Glomerular visceral epithelial cell (primary cell): Measurements from ENCODE around the gene LRRC8E.
"Not testable (repeated sequence)": the region's sequence is repeated elsewhere in the genome, so short reads cannot be mapped to it uniquely, and the experiment has no call there.

ENCODE experiments used
- DNase-seq: peaks from one replicate; pipeline ENCODE4 v3.0.0-alpha.2; 2016; ENCODE audit errors: extremely low spot score

The LRRC8E gene

DNA sequence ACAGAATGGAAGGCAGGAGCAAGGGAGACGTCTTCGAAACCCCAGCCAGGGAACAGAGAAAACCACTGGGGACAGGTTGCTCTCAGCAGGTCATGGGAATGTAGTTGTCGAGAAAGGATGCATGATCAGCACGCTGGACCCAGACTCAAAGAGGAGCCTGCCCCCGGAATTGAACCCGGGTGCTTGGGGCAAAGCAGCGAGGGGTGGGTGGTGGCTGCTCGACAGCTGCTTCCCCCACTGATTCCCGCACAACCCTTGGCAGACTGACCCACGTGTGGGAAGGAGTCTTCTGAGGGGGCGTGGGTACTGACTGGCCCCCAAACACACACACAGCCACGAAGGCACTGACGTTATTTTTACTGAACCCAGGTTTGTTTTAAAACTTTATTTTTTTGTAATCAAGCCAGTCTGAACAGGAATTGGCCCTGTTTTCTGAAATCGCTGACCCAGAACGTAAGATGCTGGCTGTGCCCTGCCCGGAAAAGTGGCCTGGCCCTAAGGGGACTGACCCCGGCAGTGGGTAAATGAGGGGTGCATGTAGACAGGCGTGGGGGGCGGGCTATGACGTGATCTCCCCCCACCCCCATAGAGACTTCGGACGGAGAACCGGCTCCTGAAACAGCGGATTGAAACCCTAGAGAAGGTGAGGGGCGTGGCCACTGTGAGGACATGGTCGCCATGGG is 32.7 kb upstream of the LRRC8E start:
- DNase-seq: no peak

DNA sequence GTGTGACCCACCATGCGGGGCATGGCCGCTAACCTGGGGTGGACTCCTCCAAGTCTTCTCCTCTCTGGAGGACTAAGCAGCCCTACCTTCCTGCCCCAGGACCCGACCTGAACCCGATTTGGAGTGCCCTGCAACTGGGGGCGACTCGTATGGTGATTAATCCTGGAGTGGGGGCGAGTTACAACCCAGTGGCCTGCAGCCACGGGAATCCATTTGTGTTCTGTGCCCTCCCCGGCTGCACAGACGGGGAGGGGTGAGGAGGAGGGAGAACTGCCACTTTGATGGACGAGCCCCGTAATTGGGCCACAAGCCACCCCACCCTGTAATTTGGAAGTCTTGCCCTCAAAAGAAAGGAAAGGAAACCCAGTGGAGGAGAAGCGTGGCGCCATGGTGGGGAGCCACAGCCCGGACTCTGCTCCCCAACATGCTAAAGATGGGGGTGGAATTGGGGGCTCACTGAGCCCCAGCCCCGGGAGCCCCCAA is 32.2 kb upstream of the LRRC8E start:
- DNase-seq: no peak

DNA sequence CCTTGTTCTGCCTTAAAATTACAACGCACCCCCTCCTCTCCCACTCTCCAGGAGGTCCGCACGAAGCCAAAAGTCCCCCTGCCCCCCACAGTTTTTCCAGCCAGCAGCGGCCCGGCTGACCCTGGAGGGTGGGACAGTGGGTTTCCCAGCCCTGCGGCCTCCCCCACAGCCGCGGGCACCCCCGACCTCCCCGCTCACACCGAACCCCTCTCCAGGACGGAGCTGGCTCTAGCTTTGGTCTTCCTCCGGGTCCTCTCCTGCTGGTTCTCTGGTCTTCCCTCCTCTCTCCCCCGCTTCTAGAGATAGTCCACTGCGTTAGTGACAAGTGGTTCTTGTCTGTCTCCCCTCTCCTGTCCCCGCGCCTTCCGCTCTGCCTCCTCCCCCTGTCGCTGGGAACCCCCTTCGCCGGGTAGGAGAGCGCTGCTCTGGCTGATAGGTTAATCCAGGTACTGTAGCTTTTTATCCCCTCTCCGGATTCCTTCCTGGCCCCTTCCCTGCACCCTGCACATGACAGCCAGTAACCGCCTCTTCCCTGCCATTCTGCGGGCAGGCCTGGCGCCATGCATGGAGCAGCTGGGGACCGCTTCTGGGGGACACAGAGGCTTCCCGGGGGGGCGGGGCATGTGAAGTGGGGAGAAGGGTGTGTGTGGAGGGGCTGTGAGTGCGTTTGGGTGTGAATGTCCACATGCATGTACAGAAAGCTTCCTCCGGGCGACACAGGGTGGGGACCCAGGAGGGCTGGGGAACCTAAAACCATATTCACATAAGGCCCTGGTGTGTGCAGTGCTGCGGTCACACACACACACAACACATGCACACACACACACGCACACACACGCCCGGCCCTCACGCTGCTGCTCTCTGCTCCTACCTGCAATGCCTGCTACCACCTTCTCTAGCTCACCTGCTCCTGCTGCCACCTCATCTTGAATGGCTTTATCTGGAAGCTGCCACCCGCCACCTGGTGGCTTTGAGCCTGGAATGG is 31.3 kb upstream of the LRRC8E start:
- no peak for DNase-seq

DNA sequence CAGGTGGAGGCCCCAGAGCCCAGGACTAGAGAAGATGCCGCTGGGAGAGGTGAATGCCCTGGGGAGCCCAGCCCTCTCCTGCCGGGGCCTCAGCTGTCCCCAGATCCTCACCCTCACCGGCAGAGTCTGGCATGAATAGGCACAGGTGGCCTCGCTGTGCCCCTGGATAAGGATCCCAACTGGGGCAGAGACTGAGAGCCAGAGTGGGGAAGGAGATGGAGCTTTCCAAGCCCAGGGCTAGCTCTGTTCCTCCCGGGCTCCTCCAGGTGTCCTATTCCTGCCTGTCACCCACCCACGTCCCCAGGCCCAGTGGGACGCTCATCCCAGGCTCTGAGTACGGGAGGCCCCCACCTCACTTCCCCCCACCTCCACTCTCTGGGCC is 30.6 kb upstream of the LRRC8E start:
- no peak for DNase-seq

DNA sequence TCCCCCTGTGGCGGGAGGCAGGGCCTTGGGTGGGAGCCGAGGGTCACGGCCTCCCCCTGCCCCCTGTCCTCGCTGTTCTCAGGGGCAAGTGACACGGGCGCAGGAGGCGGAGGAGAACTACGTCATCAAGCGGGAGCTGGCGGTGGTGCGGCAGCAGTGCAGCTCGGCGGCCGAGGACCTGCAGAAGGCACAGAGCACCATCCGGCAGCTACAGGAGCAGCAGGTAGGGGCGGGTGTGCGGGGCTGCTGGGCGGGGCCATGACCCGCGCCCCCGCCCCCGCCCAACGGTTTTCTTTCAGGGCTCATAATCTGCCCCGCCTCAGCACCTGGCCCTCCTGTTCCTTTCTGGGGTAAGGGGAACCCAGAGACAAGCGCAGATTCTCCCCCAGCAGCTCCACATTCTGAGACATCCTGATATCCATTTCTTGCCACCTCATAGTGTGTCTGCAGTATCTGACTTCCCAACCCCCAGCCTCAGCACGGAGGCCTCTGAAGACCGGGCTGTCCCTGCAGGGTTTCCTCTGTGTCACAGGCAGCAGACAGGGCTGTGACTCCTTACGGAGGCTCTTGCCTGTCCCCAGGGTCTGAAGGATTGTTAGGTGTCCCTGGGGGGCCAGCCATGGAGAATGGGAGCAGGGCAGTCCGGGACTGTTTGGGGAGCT is 30.1 kb upstream of the LRRC8E start:
- no peak for DNase-seq

DNA sequence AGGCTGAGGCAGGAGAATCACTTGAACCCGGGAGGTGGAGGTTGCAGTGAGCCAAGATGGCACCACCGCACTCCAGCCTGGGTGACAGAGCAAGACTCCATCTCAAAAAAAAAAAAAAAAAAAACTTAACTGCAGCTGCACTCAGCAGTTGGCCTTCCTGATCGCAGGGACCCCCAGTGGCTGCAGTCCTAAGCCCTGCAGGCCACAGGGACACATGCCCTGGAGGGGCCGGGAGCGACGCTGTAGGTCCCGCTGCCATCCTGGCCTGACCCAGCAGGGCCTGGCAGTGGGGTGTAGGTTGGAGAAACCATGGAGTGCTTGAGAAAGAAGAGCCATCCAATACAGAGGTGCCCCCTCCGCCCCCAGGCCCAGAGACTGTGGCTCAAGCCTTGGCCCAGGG is 29.2 kb upstream of the LRRC8E start:
- not testable (repeated sequence) for DNase-seq

DNA sequence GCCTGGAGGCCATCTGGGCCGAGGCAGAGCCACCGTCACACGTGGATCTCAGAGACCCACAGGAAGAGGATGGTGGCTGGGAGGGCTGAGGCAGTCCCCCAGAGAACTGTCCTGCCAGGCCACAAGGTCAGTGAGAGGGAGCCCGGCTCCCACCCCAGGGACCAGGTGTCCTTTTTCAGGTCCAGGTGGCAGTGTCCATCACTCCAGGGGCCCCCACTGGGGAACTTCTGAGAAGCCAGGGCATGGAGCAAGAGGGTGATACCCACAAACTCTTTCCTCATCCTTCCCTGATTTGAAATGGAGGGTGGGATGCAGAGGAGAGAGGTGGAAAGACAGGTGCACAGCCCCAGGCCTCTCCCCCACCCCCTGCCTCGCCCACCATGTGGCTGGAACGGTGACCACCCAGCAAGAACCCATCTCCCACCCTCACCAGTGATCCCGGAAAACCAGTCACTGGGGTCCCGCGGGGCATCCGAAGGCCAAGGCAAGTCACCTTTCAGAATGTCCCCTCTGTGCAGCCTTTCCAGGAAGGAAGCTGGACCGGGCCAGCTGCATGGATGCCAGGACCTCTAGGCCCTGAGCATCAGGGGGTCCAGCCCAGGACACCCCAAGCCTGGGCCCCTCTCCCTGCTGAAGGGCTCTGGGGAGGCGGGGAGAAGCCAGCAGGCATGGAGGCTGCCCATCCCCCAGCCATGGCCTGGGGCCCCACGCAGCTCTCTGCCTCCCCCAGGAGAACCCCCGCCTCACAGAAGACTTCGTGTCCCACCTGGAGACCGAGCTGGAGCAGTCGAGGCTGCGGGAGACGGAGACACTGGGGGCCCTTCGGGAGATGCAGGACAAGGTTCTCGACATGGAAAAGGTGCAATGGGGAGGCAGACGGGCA is 28.2 kb upstream of the LRRC8E start:
- no peak for DNase-seq

DNA sequence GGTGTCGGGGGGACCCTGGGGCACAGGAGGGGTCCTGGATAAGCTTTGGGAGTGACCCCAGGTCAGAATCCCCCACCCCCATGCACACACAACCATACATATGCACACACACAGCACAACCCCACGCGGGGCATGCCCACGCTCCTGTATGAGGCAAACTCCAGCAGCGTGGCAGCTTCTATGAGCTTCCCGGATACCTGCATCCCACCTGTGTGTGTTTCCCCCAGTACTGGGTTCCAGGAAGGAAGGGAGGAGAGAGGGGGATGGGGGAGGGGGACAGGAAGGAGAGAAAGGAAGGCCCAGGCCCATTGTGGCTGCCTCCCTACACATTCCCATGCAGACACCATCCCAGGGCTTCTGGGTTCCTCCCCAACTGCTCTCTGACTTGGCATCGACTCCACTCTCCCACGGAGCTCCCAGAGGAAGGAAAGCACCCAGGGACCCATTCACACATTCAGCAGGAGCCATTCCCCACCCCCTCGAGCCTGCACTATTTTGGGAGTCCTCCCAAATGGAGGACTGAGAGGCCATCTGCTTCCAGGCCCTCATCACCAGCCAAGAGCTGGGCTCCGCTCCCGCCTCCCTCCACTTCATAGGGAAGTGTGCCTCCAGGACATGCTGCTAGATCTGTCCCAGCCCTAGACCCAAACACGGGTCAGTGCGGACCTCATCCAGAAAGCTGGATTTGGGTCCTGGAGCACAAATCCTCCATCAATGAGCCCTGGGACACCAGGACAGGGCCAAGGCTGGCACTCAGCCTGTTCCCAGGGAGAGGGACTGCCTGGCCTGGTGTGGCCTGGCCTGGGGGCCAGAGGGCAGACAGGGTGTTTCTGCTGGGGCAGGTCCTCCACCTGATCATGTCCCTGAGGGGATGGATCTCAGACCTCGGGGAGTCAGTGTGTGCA is 27.3 kb upstream of the LRRC8E start:
- DNase-seq: no peak

DNA sequence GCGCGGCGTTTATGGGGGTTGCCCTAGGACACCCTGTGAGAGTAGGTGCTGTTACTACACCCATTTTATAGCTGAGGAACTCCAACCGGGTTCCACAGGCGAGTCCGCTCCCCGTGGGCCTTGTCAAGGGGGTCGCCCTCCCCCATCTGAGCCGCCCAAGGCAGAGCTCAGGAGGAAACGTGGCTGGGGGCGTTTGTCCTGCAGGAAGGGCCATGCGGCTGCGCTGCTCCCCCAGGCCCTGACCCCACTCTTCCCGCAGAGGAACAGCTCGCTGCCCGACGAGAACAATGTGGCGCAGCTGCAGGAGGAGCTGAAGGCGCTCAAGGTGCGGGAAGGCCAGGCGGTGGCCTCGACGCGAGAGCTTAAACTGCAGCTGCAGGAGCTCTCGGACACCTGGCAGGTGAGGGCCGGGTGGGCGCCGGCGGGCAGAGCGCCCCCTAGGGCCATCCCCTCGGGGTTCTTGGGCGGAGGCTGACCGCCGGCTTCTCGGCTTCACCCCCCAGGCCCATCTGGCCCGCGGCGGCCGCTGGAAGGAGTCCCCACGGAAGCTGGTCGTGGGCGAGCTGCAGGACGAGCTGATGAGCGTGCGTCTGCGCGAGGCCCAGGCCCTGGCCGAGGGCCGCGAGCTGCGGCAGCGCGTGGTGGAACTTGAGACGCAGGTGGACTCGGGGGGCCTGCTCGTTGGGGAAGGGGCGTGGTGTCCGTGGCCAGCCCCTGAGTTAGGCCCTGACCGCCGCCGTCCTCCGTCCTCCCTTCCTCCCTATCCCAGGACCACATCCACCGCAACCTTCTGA is 26.5 kb upstream of the LRRC8E start:
- no peak for DNase-seq

DNA sequence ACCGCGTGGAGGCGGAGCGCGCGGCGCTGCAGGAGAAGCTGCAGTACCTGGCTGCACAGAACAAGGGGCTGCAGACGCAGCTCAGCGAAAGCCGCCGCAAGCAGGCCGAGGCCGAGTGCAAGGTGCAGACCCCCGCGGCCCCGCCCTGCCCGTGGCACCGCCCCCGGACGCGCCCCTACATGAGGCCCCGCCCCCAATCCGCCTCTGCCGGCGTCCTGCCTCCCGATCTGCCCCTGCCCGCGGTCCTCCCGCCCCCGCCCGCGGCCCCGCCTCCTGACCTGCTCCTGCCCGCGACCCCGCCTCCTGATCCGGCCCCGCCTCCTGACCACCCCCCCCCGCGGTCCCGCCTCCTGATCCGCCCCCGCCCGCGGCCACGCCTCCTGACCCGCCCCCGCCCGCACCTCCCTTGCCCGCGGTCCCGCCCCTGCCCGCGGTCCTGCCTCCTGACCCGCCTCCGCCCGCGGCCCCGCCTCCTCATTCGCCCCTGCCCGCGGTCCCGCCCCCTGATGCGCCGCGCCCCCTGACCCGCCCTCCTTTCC is 25.8 kb upstream of the LRRC8E start:
- peak; percentile 47 for DNase-seq

DNA sequence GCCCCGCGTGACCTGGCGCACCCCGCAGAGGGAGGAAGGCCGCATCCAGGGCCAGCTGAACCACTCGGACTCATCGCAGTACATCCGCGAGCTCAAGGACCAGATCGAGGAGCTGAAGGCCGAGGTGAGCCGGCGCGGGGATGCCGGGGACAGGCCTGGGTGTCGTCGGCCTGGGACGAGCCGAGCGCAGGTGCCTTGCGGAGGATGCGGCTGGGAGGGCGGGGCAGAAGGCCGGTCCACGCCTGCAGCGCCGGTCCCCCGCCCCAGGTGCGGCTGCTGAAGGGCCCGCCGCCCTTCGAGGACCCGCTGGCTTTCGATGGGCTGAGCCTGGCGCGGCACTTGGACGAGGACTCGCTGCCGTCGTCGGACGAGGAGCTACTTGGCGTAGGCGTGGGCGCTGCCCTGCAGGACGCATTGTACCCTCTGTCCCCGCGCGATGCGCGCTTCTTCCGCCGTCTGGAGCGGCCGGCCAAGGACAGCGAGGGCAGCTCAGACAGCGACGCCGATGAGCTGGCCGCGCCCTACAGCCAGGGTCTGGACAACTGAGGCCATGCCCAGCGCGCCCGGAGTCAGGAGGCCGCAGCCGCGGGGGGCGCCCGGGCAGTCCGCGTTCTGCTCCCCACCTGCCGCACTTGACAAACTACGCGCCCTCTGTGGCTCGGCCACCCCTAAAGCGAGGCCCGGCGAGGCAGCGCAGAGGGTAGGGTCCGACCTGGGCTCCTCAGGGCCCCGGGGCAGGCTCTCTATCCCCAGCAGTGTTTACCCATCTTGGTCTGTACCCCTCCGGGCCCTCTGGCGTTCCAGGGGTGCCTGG is 24.9 kb upstream of the LRRC8E start:
- no peak for DNase-seq

DNA sequence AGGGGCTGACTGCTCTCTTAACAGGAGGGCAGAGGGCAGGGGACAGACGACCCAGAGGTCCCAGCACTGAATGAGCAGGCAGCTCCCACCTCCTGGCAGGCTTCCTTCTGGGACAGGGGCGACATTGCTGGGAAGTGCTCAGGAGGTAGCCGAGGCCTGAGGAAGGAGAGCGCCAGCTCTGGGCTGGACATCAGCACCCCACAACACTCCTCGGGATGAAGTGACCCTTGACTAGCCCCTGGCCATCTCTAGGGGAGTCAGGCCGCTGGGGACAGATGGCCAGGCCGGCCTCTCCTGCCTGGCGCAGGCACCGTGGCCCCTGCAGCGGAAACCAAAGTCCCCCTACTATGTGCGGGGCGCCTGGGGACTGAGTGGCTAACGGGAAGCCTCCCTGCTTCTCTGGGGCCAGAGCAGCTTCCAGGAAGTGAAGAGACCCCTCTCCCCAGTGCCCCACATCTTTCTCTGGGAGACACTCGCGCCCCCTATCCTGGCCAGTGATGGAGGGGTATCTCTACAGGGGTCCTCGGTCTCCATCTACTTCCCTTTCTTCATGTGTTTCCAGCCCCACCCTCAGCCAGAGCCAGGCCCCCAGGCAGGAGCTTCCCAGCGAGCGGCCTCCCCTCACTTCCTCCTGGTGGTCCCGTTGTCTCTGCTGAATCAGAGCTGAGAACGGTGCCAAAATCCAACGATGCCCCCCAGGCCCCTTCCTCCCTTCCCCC is 24.2 kb upstream of the LRRC8E start:
- DNase-seq: no peak

DNA sequence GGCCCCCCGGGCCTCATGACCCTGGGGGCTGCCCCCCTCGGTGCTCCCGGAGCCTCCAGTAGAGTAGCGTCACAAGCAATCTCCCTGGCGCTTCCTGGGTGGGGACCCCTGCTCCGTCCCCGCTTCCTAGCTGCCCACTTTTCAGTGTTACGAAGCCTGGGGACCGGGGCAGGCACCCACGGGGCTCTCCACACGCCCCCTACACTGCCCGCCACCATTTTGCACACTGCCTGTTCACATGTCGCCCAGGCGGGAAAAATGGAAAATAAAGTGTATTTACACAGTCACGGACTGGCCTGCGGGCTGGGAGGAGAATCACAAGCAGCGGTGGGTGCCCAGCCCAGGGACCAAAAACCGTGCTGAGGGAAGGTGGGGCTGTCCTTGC is 23.6 kb upstream of the LRRC8E start:
- DNase-seq: no peak

DNA sequence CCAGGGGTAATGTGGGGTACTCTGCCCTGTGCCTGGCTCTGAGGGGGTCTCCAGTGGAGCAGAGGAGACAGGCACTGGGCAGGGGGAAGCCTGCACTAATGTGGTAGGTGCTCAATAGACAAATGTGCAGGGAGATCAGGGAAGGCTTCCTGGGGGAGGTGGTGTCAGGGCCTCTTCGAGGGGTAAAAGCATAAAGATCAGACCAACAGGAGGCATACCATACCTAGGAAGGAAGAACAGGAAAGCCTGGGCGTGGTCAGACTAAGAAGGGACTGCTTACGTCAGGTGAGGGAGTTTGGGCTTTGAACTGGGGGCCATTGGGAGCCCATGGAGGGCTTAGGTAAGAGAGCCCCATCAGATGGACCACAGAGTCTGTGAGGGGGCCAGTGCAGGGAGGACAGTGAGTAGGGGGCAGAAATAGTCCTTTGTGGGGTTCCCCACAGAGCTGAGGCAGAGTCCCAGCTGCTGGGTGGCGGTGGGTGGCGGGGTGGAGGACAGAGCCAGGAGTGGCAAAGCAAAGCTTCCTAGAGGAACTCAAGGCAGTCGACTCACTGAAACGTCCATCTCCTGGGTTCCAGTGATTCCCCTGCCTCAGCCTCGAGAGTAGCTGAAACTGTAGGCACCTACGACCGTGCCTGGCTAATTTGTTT is 22.9 kb upstream of the LRRC8E start:
- DNase-seq: no peak

DNA sequence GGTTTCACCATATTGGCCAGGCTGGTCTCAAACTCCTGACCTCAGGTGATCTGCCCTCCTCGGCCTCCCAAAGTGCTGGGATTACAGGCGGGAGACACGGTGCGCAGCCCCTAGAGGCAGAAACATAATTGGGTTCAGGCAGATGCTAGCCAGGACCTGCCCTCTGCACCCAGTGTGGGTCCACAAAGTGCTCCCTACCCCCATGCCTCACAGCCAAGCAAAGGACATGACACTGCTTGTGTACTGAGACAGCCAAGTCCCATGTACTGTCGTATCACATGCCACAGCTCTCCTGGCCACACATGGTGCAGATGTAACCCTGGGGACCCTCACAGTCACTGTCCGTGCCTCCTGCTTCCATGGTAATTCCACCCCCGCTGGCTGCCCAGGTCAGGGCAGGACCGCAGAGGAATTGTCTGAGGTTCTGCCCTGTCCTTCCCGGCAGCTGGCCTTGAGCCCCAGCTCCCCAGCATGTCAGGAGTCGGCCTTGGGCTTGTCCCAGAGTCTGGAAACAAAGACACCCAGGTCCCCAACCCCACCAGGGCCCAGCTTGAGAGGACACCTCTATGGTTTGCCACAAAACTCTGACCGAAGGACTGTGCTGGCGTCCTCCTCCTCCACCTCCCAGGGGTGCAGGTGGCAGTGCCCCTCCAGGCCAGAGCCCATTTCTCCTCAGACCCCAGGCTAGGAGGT is 21.8 kb upstream of the LRRC8E start:
- no peak for DNase-seq

DNA sequence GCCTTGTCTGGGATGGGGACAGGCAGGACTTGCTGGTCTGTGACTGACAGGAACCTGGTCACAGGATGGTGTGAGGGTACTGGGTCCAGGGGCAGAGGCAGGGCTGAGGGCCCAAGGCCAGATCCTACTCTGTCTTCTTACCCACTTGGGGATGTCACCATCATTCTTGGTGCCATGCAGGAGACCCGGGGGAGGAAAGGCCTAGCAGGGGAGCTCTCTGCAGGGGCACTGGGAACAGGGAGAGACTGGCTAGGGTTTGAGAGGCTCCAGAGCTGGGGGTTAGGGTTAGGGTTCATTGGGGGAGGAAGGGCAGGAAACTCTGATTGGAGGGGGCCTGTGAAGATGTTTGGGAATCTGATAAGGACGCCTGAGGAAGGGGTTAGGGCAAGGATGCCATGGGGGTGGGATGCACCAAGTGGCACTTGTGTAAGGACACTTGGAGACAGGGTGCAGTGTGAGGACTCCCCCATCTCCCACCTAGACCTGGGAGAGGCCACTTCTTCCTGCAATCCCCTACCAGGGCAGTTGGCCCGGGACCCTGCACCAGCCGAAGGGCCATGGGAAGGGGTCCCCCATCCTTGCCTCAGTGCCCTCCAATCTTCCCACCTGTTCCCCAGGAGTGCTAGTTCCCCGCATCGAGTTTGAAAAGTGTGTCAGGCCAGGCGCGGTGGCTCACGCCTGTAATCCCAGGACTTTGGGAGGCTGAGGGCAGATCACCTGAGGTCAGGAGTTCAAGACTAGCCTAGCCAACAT is 21.0 kb upstream of the LRRC8E start:
- DNase-seq: no peak
